NCI-H128 (cell line): ENCODE data around the gene CX3CL1.
"Not testable (repeated sequence)": the region's sequence is repeated elsewhere in the genome, so short reads cannot be mapped to it uniquely, and the experiment has no call there.

Experiments
- DNase-seq: peaks from one replicate; lab custom pipeline; 2025; ENCODE audit not compliant: unreplicated experiment; lab: John Stamatoyannopoulos, UW

Gene CX3CL1

GRCh38 chr16:57356547-57356946, 15.7 kb upstream of the CX3CL1 start:
- no peak for DNase-seq

- no peak for DNase-seq
Observed at GRCh38 chr16:57357330-57358085, 14.8 kb upstream of the CX3CL1 start.

- DNase-seq: no peak
Observed at GRCh38 chr16:57358086-57358420, 14.2 kb upstream of the CX3CL1 start.

- no peak for DNase-seq
Observed at GRCh38 chr16:57358527-57359095, 13.7 kb upstream of the CX3CL1 start, which contains the start of gene CCL22. Gene CCL22 (plus strand): TSS chr16:57358783. CDS start chr16:57358817, 34 bp downstream.

- no peak for DNase-seq
Observed at GRCh38 chr16:57360321-57360935, 11.9 kb upstream of the CX3CL1 start.

GRCh38 chr16:57361404-57361803, 10.9 kb upstream of the CX3CL1 start:
- DNase-seq: no peak

- DNase-seq: no peak
Observed at GRCh38 chr16:57364143-57364542, 8.1 kb upstream of the CX3CL1 start.

- DNase-seq: no peak
Observed at GRCh38 chr16:57366544-57367040, 5.7 kb upstream of the CX3CL1 start.

- DNase-seq: no peak
Observed at GRCh38 chr16:57367116-57367752, 5.1 kb upstream of the CX3CL1 start.

- DNase-seq: no peak
Observed at GRCh38 chr16:57371494-57372371, 557 bp upstream of the CX3CL1 start.

GRCh38 chr16:57373117-57373947, 1.0 kb downstream of the CX3CL1 start:
- no peak for DNase-seq

- no peak for DNase-seq
Observed at GRCh38 chr16:57374067-57374534, 1.8 kb downstream of the CX3CL1 start.

GRCh38 chr16:57374925-57375465, 2.7 kb downstream of the CX3CL1 start:
- DNase-seq: not testable (repeated sequence)

GRCh38 chr16:57376313-57376818, 4.1 kb downstream of the CX3CL1 start:
- no peak for DNase-seq

- DNase-seq: no peak
Observed at GRCh38 chr16:57377080-57377841, 5.0 kb downstream of the CX3CL1 start.

- DNase-seq: no peak
Observed at GRCh38 chr16:57379579-57379978, 7.3 kb downstream of the CX3CL1 start.

- DNase-seq: no peak
Observed at GRCh38 chr16:57380671-57381462, 8.6 kb downstream of the CX3CL1 start.
